Activated T-helper 1 cell treated with Interleukin-2 at 50 U/mL for 16 hours (primary cell): ENCODE data around the gene EWSR1.

Experiments
- DNase-seq: peaks from one replicate; pipeline ENCODE4 v3.0.0-alpha.2; 2020; ENCODE audit warnings: low read depth

EWSR1 gene

GRCh38 chr22:29306835-29307595, 38.9 kb downstream of the EWSR1 start:
- DNase-seq = no peak

GRCh38 chr22:29307596-29308147, 39.6 kb downstream of the EWSR1 start:
- DNase-seq = no peak

- no peak for DNase-seq
Observed at GRCh38 chr22:29308148-29308790, 40.2 kb downstream of the EWSR1 start.

- DNase-seq = no peak
Observed at GRCh38 chr22:29308791-29309262, 40.8 kb downstream of the EWSR1 start.

- no peak for DNase-seq
Observed at GRCh38 chr22:29309332-29310064, 41.4 kb downstream of the EWSR1 start.

- no peak for DNase-seq
Observed at GRCh38 chr22:29310065-29310862, 42.2 kb downstream of the EWSR1 start.

- DNase-seq = no peak
Observed at GRCh38 chr22:29310863-29311339, 42.8 kb downstream of the EWSR1 start.

- no peak for DNase-seq
Observed at GRCh38 chr22:29311464-29312217, 43.6 kb downstream of the EWSR1 start.

GRCh38 chr22:29312218-29313125, 44.4 kb downstream of the EWSR1 start:
- DNase-seq = no peak

- no peak for DNase-seq
Observed at GRCh38 chr22:29313126-29313575, 45.1 kb downstream of the EWSR1 start.

- no peak for DNase-seq
Observed at GRCh38 chr22:29313576-29314466, 45.8 kb downstream of the EWSR1 start.

GRCh38 chr22:29314537-29315285, 46.6 kb downstream of the EWSR1 start:
- DNase-seq = no peak

GRCh38 chr22:29315286-29316140, 47.4 kb downstream of the EWSR1 start, which contains the start of gene RASL10A:
Gene RASL10A, minus strand, starts transcription at chr22:29315697. Its CDS starts 451 bp downstream, at chr22:29315246.
- no peak for DNase-seq

GRCh38 chr22:29316141-29316828, 48.2 kb downstream of the EWSR1 start:
- no peak for DNase-seq

- DNase-seq = no peak
Observed at GRCh38 chr22:29317827-29318454, 49.9 kb downstream of the EWSR1 start.

- no peak for DNase-seq
Observed at GRCh38 chr22:29319072-29319471, 51.0 kb downstream of the EWSR1 start.
